HCT116 (cell line): ENCODE measurements around the gene FBXL14. TPM values are rescaled to one million over a fixed set of nuclear protein-coding genes. Genes with fewer than 3 reads are reported as not detected.

Source experiments
- ATAC-seq: fragments of 200-7000 bp; cut with Tn5 transposase; 2 replicates; pipeline ENCODE4 v1.9.1; 2020; ENCODE audit warnings: mild to moderate bottlenecking, moderate library complexity
- BruUV-seq: library from RNA; stranded (reverse); fragments of 400-500 nt; replicated peaks from 2 replicates; lab custom pipeline; 2021; lab: Mats Ljungman, UMichigan
- CTCF ChIA-PET: fragments of 300-600 bp; sonication (Branson Sonifier 250); formaldehyde crosslinking; loops from one replicate; lab custom pipeline; 2021; ENCODE audit warnings: antibody characterized with exemption; lab: Charles Lee
- POLR2A ChIA-PET: fragments of 300-600, 350-600 bp; sonication (Branson Sonifier 250); formaldehyde crosslinking; loops from one replicate; lab custom pipeline; 2021; ENCODE audit warnings: antibody characterized with exemption; lab: Charles Lee
- RAD21 ChIA-PET, 2 experiments: fragments of 300-600 bp; sonication (Branson Sonifier 250); formaldehyde crosslinking; loops; one replicate each; lab custom pipeline; 2023; ENCODE audit warnings: low total read pairs in 2 of 2; ENCODE audit not compliant: uncharacterized antibody in 2 of 2, unreplicated experiment in 2 of 2, low non-redundant PET in 1 of 2; lab: Charles Lee
- DNase-seq: peaks from one replicate; pipeline ENCODE4 v3.0.0-alpha.2; 2010; ENCODE audit warnings: low read depth, low spot score
- H2AFZ ChIP-seq: fragments of 200-600 bp; shearing (Covaris generic), sonication (generic); 2 replicates; pipeline ENCODE4 v1.6.1; 2017; ENCODE audit warnings: low read depth, mixed run types, mixed read lengths, antibody characterized with exemption, low read length; ENCODE audit not compliant: poor library complexity, severe bottlenecking
- H3K27ac ChIP-seq: 2 replicates; pipeline ENCODE4 v1.5.1; 2012; ENCODE audit warnings: low read depth, low read length
- H3K27me3 ChIP-seq: fragments of 200-600 bp; sonication (generic); 2 replicates; pipeline ENCODE4 v1.6.1; 2016; ENCODE audit warnings: mixed run types, low read length, mixed read lengths; ENCODE audit not compliant: insufficient read depth
- H3K36me3 ChIP-seq, 2 experiments: fragments of 200-500 bp in 1 of 2; fragments of 200-600 bp in 1 of 2; sonication (Bioruptor generic) in 1 of 2; sonication (generic) in 1 of 2; 2 replicates each; pipeline versions ENCODE4 v1.5.1 to v1.6.1; 2014 to 2016; ENCODE audit warnings: low read length in 2 of 2, inconsistent platforms in 1 of 2, mixed read lengths in 1 of 2, mixed run types in 1 of 2; ENCODE audit not compliant: insufficient read depth in 2 of 2, control insufficient read depth in 1 of 2
- H3K4me1 ChIP-seq, 2 experiments: fragments of 200-600 bp in 1 of 2; sonication (generic) in 1 of 2; 2 replicates each; pipeline versions ENCODE4 v1.5.1 to v1.6.1; 2012 to 2017; ENCODE audit warnings: low read length in 2 of 2, inconsistent platforms in 1 of 2, mild to moderate bottlenecking in 1 of 2, mixed read lengths in 1 of 2, mixed run types in 1 of 2, moderate library complexity in 1 of 2; ENCODE audit not compliant: insufficient read depth in 2 of 2, control insufficient read depth in 1 of 2
- H3K4me2 ChIP-seq: fragments of 200-600 bp; sonication (generic); 2 replicates; pipeline ENCODE4 v1.6.1; 2017; ENCODE audit warnings: mixed run types, low read length, mixed read lengths
- H3K4me3 ChIP-seq, 2 experiments: fragments of 200-600 bp in 1 of 2; sonication (generic) in 1 of 2; replicated peaks in 1 of 2; 2 replicates each; pipeline ENCODE4 v1.5.1; 2011 to 2016; ENCODE audit warnings: low read length in 2 of 2, control low read depth in 1 of 2, low read depth in 1 of 2, mild to moderate bottlenecking in 1 of 2, mixed read lengths in 1 of 2, mixed run types in 1 of 2
- H3K79me2 ChIP-seq: fragments of 200-600 bp; sonication (generic); 2 replicates; pipeline ENCODE4 v1.6.1; 2017; ENCODE audit warnings: mild to moderate bottlenecking, mixed run types, low read length, moderate library complexity, mixed read lengths; ENCODE audit not compliant: insufficient read depth
- H3K9ac ChIP-seq: fragments of 200-600 bp; sonication (generic); 2 replicates; pipeline ENCODE4 v1.6.1; 2016; ENCODE audit warnings: low read length, mixed read lengths
- H3K9me2 ChIP-seq: fragments of 200-600 bp; sonication (generic), shearing (Covaris generic); 2 replicates; pipeline ENCODE4 v1.6.1; 2017; ENCODE audit warnings: mixed run types, mild to moderate bottlenecking, moderate library complexity; ENCODE audit not compliant: insufficient read depth
- H3K9me3 ChIP-seq, 2 experiments: fragments of 200-500 bp in 1 of 2; fragments of 200-600 bp in 1 of 2; sonication (Bioruptor generic) in 1 of 2; sonication (generic) in 1 of 2; 2 replicates each; pipeline ENCODE4 v1.6.1; 2014 to 2017; ENCODE audit warnings: low read length in 2 of 2, mixed read lengths in 2 of 2, inconsistent platforms in 1 of 2, low read depth in 1 of 2, mild to moderate bottlenecking in 1 of 2, mixed run types in 1 of 2, moderate library complexity in 1 of 2; ENCODE audit not compliant: control insufficient read depth in 1 of 2, insufficient read depth in 1 of 2
- H4K20me1 ChIP-seq: fragments of 200-600 bp; sonication (generic), shearing (Covaris generic); 2 replicates; pipeline ENCODE4 v1.6.1; 2017; ENCODE audit warnings: mixed run types, mild to moderate bottlenecking, moderate library complexity; ENCODE audit not compliant: insufficient read depth
- CBX3 ChIP-seq: IDR thresholded peaks from 2 replicates; pipeline ENCODE4 v1.6.1; 2012; ENCODE audit warnings: low read depth
- EGR1 ChIP-seq: IDR thresholded peaks from 2 replicates; pipeline ENCODE4 v1.6.1; 2012; ENCODE audit warnings: low read depth
- EZH2 ChIP-seq: fragments of 200-600 bp; sonication (generic); IDR thresholded peaks from 2 replicates; pipeline ENCODE4 v1.6.1; 2017; ENCODE audit warnings: antibody characterized with exemption, mixed run types
- EZH2phosphoT487 ChIP-seq: fragments of 200-600 bp; IDR thresholded peaks from 2 replicates; pipeline ENCODE4 v1.6.1; 2018; ENCODE audit warnings: antibody characterized with exemption, borderline replicate concordance
- FOSL1 ChIP-seq: IDR thresholded peaks from 2 replicates; pipeline ENCODE4 v1.6.1; 2012; ENCODE audit warnings: low read depth
- JUND ChIP-seq: IDR thresholded peaks from 2 replicates; pipeline ENCODE4 v1.6.1; 2012
- POLR2AphosphoS5 ChIP-seq: IDR thresholded peaks from 2 replicates; pipeline ENCODE4 v1.6.1; 2011; ENCODE audit warnings: mild to moderate bottlenecking, low read depth, low read length, moderate library complexity
- RAD21 ChIP-seq: IDR thresholded peaks from 2 replicates; pipeline ENCODE4 v1.6.1; 2012; ENCODE audit warnings: low read depth, mild to moderate bottlenecking
- SP1 ChIP-seq: IDR thresholded peaks from 2 replicates; pipeline ENCODE4 v1.6.1; 2012; ENCODE audit warnings: low read depth
- TCF7L2 ChIP-seq: IDR thresholded peaks from 2 replicates; pipeline ENCODE4 v1.7.0; 2011; ENCODE audit warnings: borderline replicate concordance, inconsistent platforms; ENCODE audit not compliant: insufficient read depth, insufficient read length; ENCODE audit errors: extremely low read depth
- ZNF274 ChIP-seq: fragments of 200-500 bp; sonication (Bioruptor generic); IDR thresholded peaks from 2 replicates; pipeline ENCODE4 v1.6.1; 2014; ENCODE audit warnings: mild to moderate bottlenecking, low read depth, low read length, inconsistent platforms
- intact Hi-C: fragments of 100-400 bp; cut with micrococcal nuclease; formaldehyde crosslinking; loops from 2 replicates; pipeline ENCODE4 v1.10.0; 2022
- total RNA-seq: library from RNA; stranded (reverse); gene quantifications from one replicate; pipeline ENCODE4 v1.2.1, GENCODE V29; 2021; ENCODE audit not compliant: unreplicated experiment
- TF ChIP-seq, protein P1 (sequence below): IDR thresholded peaks from 2 replicates; pipeline ENCODE4 v1.6.1; 2011; ENCODE audit warnings: mild to moderate bottlenecking, low read length, moderate library complexity; ENCODE audit not compliant: insufficient replicate concordance; ENCODE audit errors: extremely low read depth
- TF ChIP-seq, protein P2 (sequence below): IDR thresholded peaks from 2 replicates; pipeline ENCODE4 v1.6.1; 2012
- TF ChIP-seq, protein P3 (sequence below): IDR thresholded peaks from 2 replicates; pipeline ENCODE4 v1.6.1; 2012; ENCODE audit warnings: low read depth

Gene FBXL14
- total RNA-seq, 1 experiment from 2014 or later: 19.0 TPM

DNA sequence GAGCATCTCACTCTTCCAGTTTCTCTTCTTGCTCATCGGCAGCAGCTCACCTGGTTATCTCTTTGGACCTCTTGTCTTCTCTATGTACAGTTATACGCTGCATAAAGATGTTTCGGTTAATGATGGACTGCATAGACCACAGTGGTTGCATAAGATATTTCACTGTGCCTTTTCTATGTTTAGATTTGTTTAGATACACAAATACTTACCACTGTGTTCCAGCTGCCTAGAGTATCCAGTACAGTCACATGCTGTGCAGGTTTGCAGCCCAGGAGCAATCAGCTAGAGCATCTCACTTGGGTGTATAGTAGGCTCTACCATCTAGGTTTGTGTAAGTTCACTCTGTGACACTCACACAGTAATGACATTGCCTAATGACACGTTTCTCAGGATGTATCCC, 57.6 kb downstream of the FBXL14 start:
- DNase-seq: no peak
- TF ChIP-seq EZH2phosphoT487 (no peak), ZNF274 (no peak), EZH2 (no peak)
- TF ChIP-seq, protein P1, sequence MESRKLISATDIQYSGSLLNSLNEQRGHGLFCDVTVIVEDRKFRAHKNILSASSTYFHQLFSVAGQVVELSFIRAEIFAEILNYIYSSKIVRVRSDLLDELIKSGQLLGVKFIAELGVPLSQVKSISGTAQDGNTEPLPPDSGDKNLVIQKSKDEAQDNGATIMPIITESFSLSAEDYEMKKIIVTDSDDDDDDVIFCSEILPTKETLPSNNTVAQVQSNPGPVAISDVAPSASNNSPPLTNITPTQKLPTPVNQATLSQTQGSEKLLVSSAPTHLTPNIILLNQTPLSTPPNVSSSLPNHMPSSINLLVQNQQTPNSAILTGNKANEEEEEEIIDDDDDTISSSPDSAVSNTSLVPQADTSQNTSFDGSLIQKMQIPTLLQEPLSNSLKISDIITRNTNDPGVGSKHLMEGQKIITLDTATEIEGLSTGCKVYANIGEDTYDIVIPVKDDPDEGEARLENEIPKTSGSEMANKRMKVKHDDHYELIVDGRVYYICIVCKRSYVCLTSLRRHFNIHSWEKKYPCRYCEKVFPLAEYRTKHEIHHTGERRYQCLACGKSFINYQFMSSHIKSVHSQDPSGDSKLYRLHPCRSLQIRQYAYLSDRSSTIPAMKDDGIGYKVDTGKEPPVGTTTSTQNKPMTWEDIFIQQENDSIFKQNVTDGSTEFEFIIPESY: no peak
- no TSS peak for BruUV-seq
- Histone ChIP-seq H3K27ac (no peak overlapping the region), H2AFZ (no peak overlapping the region), H3K4me2 (no peak overlapping the region), H3K4me3 (no peak overlapping the region), H3K9me2 (no peaks in the 10 kb centered on the region), H3K27me3 (peaks cover 39% of the 10 kb centered on the region), H3K4me1 (peaks cover 15 to 21% of the 10 kb centered on the region in 2 experiments), H3K9me3 (no peaks in the 10 kb centered on the region), H3K9ac (no peak overlapping the region), H3K36me3 (no peaks in the 10 kb centered on the region), H4K20me1 (no peaks in the 10 kb centered on the region), H3K79me2 (no peaks in the 10 kb centered on the region)
- CTCF ChIA-PET: no interaction called here
- POLR2A ChIA-PET: interaction anchor here (0.5 kb wide), 1 partner anchor 151 kb away, joined by 3 read pairs; no protein-coding TSS in a partner anchor
- RAD21 ChIA-PET: no interaction called here
- intact Hi-C loops: no loop called here
- no peak for ATAC-seq

DNA sequence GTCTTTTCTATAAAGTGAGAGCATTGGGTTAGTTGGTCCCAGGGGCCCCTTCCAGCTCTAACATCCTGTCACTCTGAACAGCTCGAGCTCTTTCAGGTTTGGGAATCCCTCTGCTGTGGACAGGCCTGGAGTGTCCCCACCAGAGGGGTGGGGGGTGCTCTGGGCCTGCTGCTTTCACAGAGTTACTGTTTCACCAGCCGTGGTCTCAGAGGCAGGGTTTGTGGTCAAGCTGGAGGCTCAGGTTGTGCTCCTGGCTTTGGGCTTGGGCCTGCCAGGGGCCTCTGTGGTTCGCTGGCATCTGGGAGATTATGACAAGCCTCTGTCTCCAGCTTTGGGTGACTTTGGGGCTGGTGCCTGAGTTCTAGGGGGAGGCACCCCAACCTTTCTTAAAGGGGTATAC, 59.6 kb downstream of the FBXL14 start:
- POLR2A ChIA-PET: no interaction called here
- Histone ChIP-seq H3K27me3 (peaks cover 39% of the 10 kb centered on the region), H3K4me2 (no peak overlapping the region), H3K27ac (no peak overlapping the region), H3K4me1 (peaks cover 0 to under 1% of the 10 kb centered on the region in 2 experiments; a peak in 1 of 4 replicates), H3K36me3 (no peaks in the 10 kb centered on the region), H3K4me3 (no peak overlapping the region), H3K79me2 (no peaks in the 10 kb centered on the region), H3K9me3 (no peaks in the 10 kb centered on the region), H3K9ac (no peak overlapping the region), H4K20me1 (no peaks in the 10 kb centered on the region), H3K9me2 (no peaks in the 10 kb centered on the region), H2AFZ (no peak overlapping the region)
- BruUV-seq: no TSS peak
- intact Hi-C loops: no loop called here
- CTCF ChIA-PET: no interaction called here
- RAD21 ChIA-PET: no interaction called here
- no peak for DNase-seq
- no peak for ATAC-seq
- TF ChIP-seq JUND (no peak), TCF7L2 (no peak), SP1 (no peak), EGR1 (no peak), POLR2AphosphoS5 (no peak), RAD21 (no peak), CBX3 (no peak), FOSL1 (no peak)
- TF ChIP-seq, protein P2, sequence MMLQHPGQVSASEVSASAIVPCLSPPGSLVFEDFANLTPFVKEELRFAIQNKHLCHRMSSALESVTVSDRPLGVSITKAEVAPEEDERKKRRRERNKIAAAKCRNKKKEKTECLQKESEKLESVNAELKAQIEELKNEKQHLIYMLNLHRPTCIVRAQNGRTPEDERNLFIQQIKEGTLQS: no peak
- TF ChIP-seq, protein P3, sequence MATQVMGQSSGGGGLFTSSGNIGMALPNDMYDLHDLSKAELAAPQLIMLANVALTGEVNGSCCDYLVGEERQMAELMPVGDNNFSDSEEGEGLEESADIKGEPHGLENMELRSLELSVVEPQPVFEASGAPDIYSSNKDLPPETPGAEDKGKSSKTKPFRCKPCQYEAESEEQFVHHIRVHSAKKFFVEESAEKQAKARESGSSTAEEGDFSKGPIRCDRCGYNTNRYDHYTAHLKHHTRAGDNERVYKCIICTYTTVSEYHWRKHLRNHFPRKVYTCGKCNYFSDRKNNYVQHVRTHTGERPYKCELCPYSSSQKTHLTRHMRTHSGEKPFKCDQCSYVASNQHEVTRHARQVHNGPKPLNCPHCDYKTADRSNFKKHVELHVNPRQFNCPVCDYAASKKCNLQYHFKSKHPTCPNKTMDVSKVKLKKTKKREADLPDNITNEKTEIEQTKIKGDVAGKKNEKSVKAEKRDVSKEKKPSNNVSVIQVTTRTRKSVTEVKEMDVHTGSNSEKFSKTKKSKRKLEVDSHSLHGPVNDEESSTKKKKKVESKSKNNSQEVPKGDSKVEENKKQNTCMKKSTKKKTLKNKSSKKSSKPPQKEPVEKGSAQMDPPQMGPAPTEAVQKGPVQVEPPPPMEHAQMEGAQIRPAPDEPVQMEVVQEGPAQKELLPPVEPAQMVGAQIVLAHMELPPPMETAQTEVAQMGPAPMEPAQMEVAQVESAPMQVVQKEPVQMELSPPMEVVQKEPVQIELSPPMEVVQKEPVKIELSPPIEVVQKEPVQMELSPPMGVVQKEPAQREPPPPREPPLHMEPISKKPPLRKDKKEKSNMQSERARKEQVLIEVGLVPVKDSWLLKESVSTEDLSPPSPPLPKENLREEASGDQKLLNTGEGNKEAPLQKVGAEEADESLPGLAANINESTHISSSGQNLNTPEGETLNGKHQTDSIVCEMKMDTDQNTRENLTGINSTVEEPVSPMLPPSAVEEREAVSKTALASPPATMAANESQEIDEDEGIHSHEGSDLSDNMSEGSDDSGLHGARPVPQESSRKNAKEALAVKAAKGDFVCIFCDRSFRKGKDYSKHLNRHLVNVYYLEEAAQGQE: no peak
